H9 (cell line): ENCODE results near the gene ENOX1. TPM values are rescaled to one million over a fixed set of nuclear protein-coding genes. Genes with fewer than 3 reads are reported as not detected.

Source experiments
- DNase-seq: peaks from one replicate; pipeline ENCODE4 v3.0.0-alpha.2; 2017
- H2AFZ ChIP-seq: one replicate; pipeline ENCODE4 v1.6.1; 2013; ENCODE audit warnings: mild to moderate bottlenecking, low read length, control low read depth, moderate library complexity
- H2AK5ac ChIP-seq: 2 replicates; pipeline ENCODE4 v1.6.1; 2013; ENCODE audit warnings: low read length, control low read depth, mixed read lengths; ENCODE audit not compliant: insufficient read length
- H2BK120ac ChIP-seq: one replicate; pipeline ENCODE4 v1.6.1; 2013; ENCODE audit warnings: low read depth, mild to moderate bottlenecking, low read length, control low read depth, inconsistent platforms; ENCODE audit not compliant: poor library complexity, severe bottlenecking
- H2BK12ac ChIP-seq: 2 replicates; pipeline ENCODE4 v1.6.1; 2013; ENCODE audit warnings: low read length, control low read depth, mixed read lengths, low read depth; ENCODE audit not compliant: insufficient read length
- H2BK15ac ChIP-seq: 2 replicates; pipeline ENCODE4 v1.6.1; 2013; ENCODE audit warnings: low read depth, low read length, control low read depth
- H2BK20ac ChIP-seq: one replicate; pipeline ENCODE4 v1.6.1; 2013; ENCODE audit warnings: low read depth, mild to moderate bottlenecking, low read length, control low read depth, inconsistent platforms; ENCODE audit not compliant: poor library complexity, severe bottlenecking
- H2BK5ac ChIP-seq: 2 replicates; pipeline ENCODE4 v1.6.1; 2013; ENCODE audit warnings: low read length, control low read depth, mixed read lengths; ENCODE audit not compliant: insufficient read length
- H3K14ac ChIP-seq: 2 replicates; pipeline ENCODE4 v1.6.1; 2013; ENCODE audit warnings: low read length, control low read depth; ENCODE audit not compliant: insufficient read depth
- H3K18ac ChIP-seq: 2 replicates; pipeline ENCODE4 v1.6.1; 2013; ENCODE audit warnings: low read depth, mild to moderate bottlenecking, mixed read lengths, low read length, control low read depth; ENCODE audit not compliant: insufficient read length
- H3K23ac ChIP-seq: 2 replicates; pipeline ENCODE4 v1.6.1; 2013; ENCODE audit warnings: low read length, control low read depth, mixed read lengths, low read depth; ENCODE audit not compliant: insufficient read length
- H3K23me2 ChIP-seq: 2 replicates; pipeline ENCODE4 v1.6.1; 2013; ENCODE audit warnings: low read depth, mild to moderate bottlenecking, mixed read lengths, low read length, control low read depth; ENCODE audit not compliant: insufficient read length, poor library complexity, severe bottlenecking
- H3K27ac ChIP-seq: 2 replicates; pipeline ENCODE4 v1.5.1; 2013; ENCODE audit warnings: low read length, control low read depth, mixed read lengths, low read depth; ENCODE audit not compliant: insufficient read length
- H3K27me3 ChIP-seq: 2 replicates; pipeline ENCODE4 v1.6.1; 2013; ENCODE audit warnings: low read length, control low read depth, inconsistent platforms; ENCODE audit not compliant: insufficient read depth
- H3K4ac ChIP-seq: 2 replicates; pipeline ENCODE4 v1.6.1; 2013; ENCODE audit warnings: low read depth, mild to moderate bottlenecking, control low read depth, inconsistent platforms, low read length, moderate library complexity
- H3K4me1 ChIP-seq: 2 replicates; pipeline ENCODE4 v1.6.1; 2013; ENCODE audit warnings: low read length, control low read depth, inconsistent platforms; ENCODE audit not compliant: insufficient read depth
- H3K4me2 ChIP-seq: 2 replicates; pipeline ENCODE4 v1.6.1; 2013; ENCODE audit warnings: low read length, control low read depth, mixed read lengths; ENCODE audit not compliant: insufficient read length, insufficient read depth
- H3K56ac ChIP-seq: 2 replicates; pipeline ENCODE4 v1.6.1; 2013; ENCODE audit warnings: low read depth, mild to moderate bottlenecking, mixed read lengths, low read length, control low read depth; ENCODE audit not compliant: insufficient read length
- H3K79me1 ChIP-seq: 2 replicates; pipeline ENCODE4 v1.6.1; 2013; ENCODE audit warnings: low read depth, mild to moderate bottlenecking, moderate library complexity, low read length, control low read depth, inconsistent platforms; ENCODE audit not compliant: insufficient read depth, poor library complexity, severe bottlenecking
- H3K79me2 ChIP-seq: 2 replicates; pipeline ENCODE4 v1.6.1; 2013; ENCODE audit warnings: low read length, control low read depth, inconsistent platforms; ENCODE audit not compliant: insufficient read depth
- H3K9ac ChIP-seq: 2 replicates; pipeline ENCODE4 v1.6.1; 2013; ENCODE audit warnings: low read length, control low read depth, mixed read lengths; ENCODE audit not compliant: insufficient read length; ENCODE audit errors: extremely low read depth
- H3K9me3 ChIP-seq: one replicate; pipeline ENCODE4 v1.6.1; 2013; ENCODE audit warnings: low read depth, low read length, inconsistent platforms; ENCODE audit not compliant: control insufficient read depth
- H3T11ph ChIP-seq: one replicate; pipeline ENCODE4 v1.6.1; 2013; ENCODE audit warnings: mild to moderate bottlenecking, low read length, control low read depth, inconsistent platforms
- H4K20me1 ChIP-seq: one replicate; pipeline ENCODE4 v1.6.1; 2013; ENCODE audit not compliant: control insufficient read depth, insufficient read length, insufficient read depth
- H4K5ac ChIP-seq: 2 replicates; pipeline ENCODE4 v1.6.1; 2013; ENCODE audit warnings: low read depth, mild to moderate bottlenecking, mixed read lengths, low read length, control low read depth; ENCODE audit not compliant: insufficient read length
- H4K8ac ChIP-seq: replicated peaks from 2 replicates; pipeline ENCODE4 v1.6.1; 2013; ENCODE audit warnings: low read length, control low read depth, mixed read lengths, low read depth; ENCODE audit not compliant: insufficient read length
- H4K91ac ChIP-seq: 2 replicates; pipeline ENCODE4 v1.6.1; 2013; ENCODE audit warnings: low read depth, mild to moderate bottlenecking, moderate library complexity, mixed read lengths, low read length, control low read depth; ENCODE audit not compliant: insufficient read length
- H3K27ac Mint-ChIP-seq, 3 experiments: 2 replicates in 2 of 3; 3 replicates in 1 of 3; pipeline ENCODE4 v1.8.0; 2020 to 2021; ENCODE audit warnings: mixed read lengths in 3 of 3, mild to moderate bottlenecking in 1 of 3, moderate library complexity in 1 of 3
- H3K27me3 Mint-ChIP-seq: 2 replicates; pipeline ENCODE4 v1.8.0; 2021; ENCODE audit warnings: low read depth, mild to moderate bottlenecking, moderate library complexity, mixed read lengths
- H3K36me3 Mint-ChIP-seq, 3 experiments: 2 replicates in 2 of 3; 3 replicates in 1 of 3; pipeline ENCODE4 v1.8.0; 2020 to 2021; ENCODE audit warnings: low read depth in 3 of 3, mixed read lengths in 3 of 3; ENCODE audit not compliant: insufficient read depth in 1 of 3
- H3K4me1 Mint-ChIP-seq, 2 experiments: 2 replicates each; pipeline ENCODE4 v1.8.0; 2020; ENCODE audit warnings: mixed read lengths in 2 of 2
- H3K4me3 Mint-ChIP-seq, 2 experiments: 2 replicates in 1 of 2; 3 replicates in 1 of 2; pipeline ENCODE4 v1.8.0; 2020 to 2021; ENCODE audit warnings: mild to moderate bottlenecking in 2 of 2, mixed read lengths in 2 of 2, moderate library complexity in 1 of 2
- H3K9me3 Mint-ChIP-seq, 2 experiments: 2 replicates in 1 of 2; 3 replicates in 1 of 2; pipeline ENCODE4 v1.8.0; 2020; ENCODE audit warnings: mild to moderate bottlenecking in 2 of 2, mixed read lengths in 2 of 2, moderate library complexity in 1 of 2
- total RNA-seq: library from RNA; stranded (reverse); gene quantifications from 2 replicates; pipeline ENCODE4 v1.2.1, GENCODE V29; 2021
- TF ChIP-seq, protein P1 (sequence below): fragments of 200-600 bp; sonication (generic); conservative IDR thresholded peaks from 3 replicates; pipeline ENCODE4 v1.8.0; 2021; ENCODE audit warnings: antibody characterized with exemption, mild to moderate bottlenecking

ENOX1 gene
- total RNA-seq, 1 experiment from 2014 or later = 0.24 TPM

GRCh38 chr13:43579321-43579720 is 207.5 kb downstream of the ENOX1 start:
- Histone ChIP-seq H3K4me1 (no peaks in the 10 kb centered on the region), H3K4me2 (no peak overlapping the region), H3K27ac (no peak overlapping the region), H3K56ac (no peak overlapping the region), H4K8ac (no peak overlapping the region), H4K91ac (no peak overlapping the region), H3K79me2 (no peaks in the 10 kb centered on the region), H3K23me2 (no peaks in the 10 kb centered on the region), H2AFZ (no peak overlapping the region), H3T11ph (no peak overlapping the region), H2BK120ac (no peak overlapping the region), H2BK12ac (no peak overlapping the region), H4K20me1 (no peaks in the 10 kb centered on the region), H3K18ac (no peak overlapping the region), H3K27me3 (no peaks in the 10 kb centered on the region), H2BK15ac (no peak overlapping the region), H3K79me1 (no peaks in the 10 kb centered on the region), H3K4ac (no peak overlapping the region), H4K5ac (no peak overlapping the region), H2AK5ac (no peak overlapping the region), H2BK20ac (no peak overlapping the region), H2BK5ac (no peak overlapping the region), H3K9ac (no peak overlapping the region), H3K14ac (no peak overlapping the region), H3K23ac (no peak overlapping the region), H3K9me3 (no peaks in the 10 kb centered on the region)
- no peak for DNase-seq
- Mint-ChIP-seq H3K27me3 (no peaks in the 10 kb centered on the region), H3K4me1 (peaks cover 3 to 5% of the 10 kb centered on the region in 2 experiments), H3K9me3 (no peaks in the 10 kb centered on the region), H3K36me3 (no peaks in the 10 kb centered on the region), H3K4me3 (no peak overlapping the region), H3K27ac (no peak overlapping the region)
- TF ChIP-seq, protein P1, sequence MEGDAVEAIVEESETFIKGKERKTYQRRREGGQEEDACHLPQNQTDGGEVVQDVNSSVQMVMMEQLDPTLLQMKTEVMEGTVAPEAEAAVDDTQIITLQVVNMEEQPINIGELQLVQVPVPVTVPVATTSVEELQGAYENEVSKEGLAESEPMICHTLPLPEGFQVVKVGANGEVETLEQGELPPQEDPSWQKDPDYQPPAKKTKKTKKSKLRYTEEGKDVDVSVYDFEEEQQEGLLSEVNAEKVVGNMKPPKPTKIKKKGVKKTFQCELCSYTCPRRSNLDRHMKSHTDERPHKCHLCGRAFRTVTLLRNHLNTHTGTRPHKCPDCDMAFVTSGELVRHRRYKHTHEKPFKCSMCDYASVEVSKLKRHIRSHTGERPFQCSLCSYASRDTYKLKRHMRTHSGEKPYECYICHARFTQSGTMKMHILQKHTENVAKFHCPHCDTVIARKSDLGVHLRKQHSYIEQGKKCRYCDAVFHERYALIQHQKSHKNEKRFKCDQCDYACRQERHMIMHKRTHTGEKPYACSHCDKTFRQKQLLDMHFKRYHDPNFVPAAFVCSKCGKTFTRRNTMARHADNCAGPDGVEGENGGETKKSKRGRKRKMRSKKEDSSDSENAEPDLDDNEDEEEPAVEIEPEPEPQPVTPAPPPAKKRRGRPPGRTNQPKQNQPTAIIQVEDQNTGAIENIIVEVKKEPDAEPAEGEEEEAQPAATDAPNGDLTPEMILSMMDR = no peak
